ENCODE measurements around the gene HEATR5A.

Gene HEATR5A

DNA sequence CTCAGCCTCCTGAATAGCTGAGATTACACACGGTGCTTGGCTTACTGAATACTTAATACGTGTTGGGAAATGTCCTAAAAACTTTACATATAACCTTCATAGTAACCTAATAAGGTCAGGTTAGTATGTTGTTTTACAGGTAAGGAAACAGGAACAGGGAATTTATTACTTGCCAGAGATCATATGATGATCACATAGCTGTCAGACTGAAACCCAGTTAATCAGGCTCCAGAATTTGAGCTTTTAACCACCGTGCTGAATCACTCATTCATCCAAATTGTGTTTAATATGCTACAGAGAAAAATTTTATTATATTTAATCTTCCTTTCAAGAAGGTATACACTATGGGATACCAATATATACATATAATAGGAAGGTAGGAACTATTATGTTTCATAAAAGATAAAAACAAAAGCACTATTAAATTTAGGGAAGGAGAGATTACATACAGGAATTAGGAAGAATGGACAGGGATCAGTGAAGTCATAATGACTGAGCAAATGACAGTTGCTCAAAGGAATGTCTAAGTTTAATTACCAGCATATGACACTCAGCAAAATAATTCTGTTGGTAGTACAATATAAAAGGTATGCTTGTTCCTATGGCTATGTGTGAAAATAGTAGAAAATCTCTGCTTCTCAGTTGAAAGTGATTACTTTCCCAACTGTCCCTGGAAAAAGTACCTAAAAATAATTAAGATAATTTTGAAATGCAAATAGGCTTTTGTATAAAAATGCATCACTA, 59.3 kb downstream of the HEATR5A start:
- TF ChIP-seq, protein P1, sequence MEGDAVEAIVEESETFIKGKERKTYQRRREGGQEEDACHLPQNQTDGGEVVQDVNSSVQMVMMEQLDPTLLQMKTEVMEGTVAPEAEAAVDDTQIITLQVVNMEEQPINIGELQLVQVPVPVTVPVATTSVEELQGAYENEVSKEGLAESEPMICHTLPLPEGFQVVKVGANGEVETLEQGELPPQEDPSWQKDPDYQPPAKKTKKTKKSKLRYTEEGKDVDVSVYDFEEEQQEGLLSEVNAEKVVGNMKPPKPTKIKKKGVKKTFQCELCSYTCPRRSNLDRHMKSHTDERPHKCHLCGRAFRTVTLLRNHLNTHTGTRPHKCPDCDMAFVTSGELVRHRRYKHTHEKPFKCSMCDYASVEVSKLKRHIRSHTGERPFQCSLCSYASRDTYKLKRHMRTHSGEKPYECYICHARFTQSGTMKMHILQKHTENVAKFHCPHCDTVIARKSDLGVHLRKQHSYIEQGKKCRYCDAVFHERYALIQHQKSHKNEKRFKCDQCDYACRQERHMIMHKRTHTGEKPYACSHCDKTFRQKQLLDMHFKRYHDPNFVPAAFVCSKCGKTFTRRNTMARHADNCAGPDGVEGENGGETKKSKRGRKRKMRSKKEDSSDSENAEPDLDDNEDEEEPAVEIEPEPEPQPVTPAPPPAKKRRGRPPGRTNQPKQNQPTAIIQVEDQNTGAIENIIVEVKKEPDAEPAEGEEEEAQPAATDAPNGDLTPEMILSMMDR (IDR thresholded peaks at IDR 0.05; ENCODE audit: low read depth, low read length, missing control alignments), result no peak
- no peak overlapping the region for H3K4me3 ChIP-seq (ENCODE audit: low read depth, low read length)
- in situ Hi-C loops (cut with HindIII; ENCODE audit: low sequenced_read_pairs), result no loop called here
- DNase-seq (ENCODE audit: low read depth), result no peak

DNA sequence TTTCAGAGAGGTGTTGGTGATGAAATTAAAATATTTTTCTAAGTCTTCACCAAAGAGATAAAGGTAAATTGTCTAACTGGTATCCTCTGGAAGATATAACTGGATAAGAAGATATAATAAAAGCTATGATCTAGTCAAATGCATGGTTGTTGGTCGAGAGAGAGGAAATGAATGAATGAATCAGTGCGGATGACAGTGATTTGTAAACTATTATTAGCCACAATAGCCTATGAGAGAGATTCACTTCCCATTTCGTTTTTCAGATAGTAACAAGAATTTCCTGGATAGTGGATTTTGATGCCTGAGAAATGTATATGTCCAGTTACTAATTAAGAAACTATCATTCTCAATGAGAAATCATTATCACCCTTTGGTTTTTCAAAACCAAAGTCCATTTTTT, 63.1 kb downstream of the HEATR5A start:
- in situ Hi-C loops (cut with HindIII; ENCODE audit: low sequenced_read_pairs), result no loop called here
- TF ChIP-seq, protein P1 (IDR thresholded peaks at IDR 0.05; ENCODE audit: low read depth, low read length, missing control alignments), result no peak
- DNase-seq (ENCODE audit: low read depth), result no peak
- H3K4me3 ChIP-seq (ENCODE audit: low read depth, low read length), result no peak overlapping the region

DNA sequence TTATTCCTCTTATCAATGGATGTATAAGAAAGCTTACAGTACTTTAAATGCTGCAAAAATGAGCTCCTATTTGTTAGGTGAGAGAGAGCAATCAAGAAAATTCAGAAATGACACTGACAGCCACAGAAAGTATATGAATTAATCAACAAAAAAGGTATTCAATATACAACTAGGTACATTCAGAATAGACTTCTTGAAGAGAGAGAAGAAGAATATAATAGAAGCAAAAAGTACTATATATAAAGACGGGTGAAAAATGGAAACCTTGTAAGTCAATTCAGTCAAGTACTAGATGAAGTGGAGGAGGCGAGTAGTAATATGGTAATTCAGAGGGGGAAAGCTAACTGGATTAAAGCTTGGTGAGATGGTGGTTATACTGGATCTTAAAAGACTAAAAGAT, 74.3 kb downstream of the HEATR5A start:
- in situ Hi-C loops (cut with HindIII; ENCODE audit: low sequenced_read_pairs), result no loop called here

DNA sequence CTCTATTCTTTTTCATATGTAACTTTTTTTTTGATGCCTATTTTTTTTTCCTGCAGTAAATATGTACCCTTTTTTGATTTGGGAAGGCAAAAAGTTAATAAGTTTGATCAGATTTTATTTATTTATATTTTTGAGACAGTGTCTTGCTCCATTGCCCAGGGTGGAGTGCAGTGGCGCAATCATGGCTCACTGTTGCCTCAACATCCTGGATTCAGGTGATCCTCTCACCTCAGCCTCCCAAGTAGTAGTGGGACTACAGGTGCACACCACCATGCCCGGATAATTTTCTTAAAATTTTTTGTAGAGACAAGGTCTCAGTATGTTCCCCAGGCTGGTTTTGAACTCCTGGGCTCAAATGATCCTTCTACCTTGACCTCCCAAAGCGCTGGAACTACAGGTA, 79.1 kb downstream of the HEATR5A start:
- TF ChIP-seq, protein P1 (IDR thresholded peaks at IDR 0.05; ENCODE audit: low read depth, low read length, missing control alignments), result no peak
- no peak overlapping the region for H3K4me3 ChIP-seq (ENCODE audit: low read depth, low read length)
- DNase-seq (ENCODE audit: low read depth), result no peak
- in situ Hi-C loops (cut with HindIII; ENCODE audit: low sequenced_read_pairs), result no loop called here

More for the DNA sequence above, 74.3 kb downstream of the HEATR5A start:
- TF ChIP-seq, protein P1 (IDR thresholded peaks at IDR 0.05; ENCODE audit: low read depth, low read length, missing control alignments), result no peak
- DNase-seq (ENCODE audit: low read depth), result no peak
- no peak overlapping the region for H3K4me3 ChIP-seq (ENCODE audit: low read depth, low read length)

DNA sequence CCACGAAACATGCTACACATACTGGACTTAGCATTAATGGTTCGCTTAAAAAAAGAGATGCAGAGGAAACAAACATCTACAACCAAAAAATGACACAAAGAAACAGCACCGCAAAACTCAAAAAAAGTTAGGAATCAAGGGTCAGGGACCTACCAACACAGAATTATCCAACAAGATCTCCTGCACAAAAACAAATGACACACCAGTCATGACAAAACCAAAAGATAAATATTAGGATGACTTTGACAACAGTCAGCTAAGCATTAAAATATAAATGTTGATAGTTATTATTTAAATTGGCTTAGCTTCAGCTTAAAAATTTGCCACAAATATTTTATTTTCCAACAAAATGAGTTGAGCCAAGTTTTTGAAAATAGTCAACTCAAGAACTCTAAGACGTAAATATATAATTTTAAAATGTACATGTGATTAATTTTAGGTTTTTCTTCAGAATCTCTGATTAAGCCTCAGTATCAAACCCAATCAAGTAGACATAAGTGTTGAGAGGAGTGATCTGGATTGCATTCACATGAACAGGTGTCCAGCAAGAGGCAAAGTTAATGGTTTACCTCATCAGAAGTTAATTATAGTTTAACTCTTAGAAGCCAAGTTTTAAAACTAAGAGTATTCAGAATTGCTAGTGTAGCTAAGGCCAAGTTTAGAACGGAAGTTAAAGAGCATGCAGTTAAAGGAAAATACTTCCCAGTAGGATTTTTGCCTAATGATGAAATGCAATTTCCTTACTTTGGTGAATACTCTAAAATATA, 79.9 kb downstream of the HEATR5A start:
- H3K4me3 ChIP-seq (ENCODE audit: low read depth, low read length), result no peak overlapping the region
- in situ Hi-C loops (cut with HindIII; ENCODE audit: low sequenced_read_pairs), result no loop called here
- no peak for DNase-seq (ENCODE audit: low read depth)
- TF ChIP-seq, protein P1 (IDR thresholded peaks at IDR 0.05; ENCODE audit: low read depth, low read length, missing control alignments), result no peak

DNA sequence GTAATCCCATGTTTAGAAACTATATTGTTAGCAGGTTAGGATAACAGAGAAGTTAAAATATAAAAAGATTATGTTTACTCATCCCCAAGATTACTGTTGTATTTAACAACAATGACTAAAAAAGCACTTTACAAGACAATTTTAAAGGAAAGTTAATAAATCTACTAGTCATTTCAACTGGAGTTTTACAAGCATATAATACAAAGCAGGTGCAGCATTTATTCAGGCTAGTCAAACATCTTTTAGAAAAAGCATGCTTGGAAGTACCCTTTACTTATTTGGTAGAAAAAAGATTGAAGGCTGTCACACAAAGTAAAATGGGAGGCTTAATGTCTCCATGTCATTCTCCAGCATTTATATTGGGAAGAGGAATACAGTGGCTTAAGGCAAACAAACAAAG, 80.6 kb downstream of the HEATR5A start:
- in situ Hi-C loops (cut with HindIII; ENCODE audit: low sequenced_read_pairs), result no loop called here
- DNase-seq (ENCODE audit: low read depth), result no peak
- H3K4me3 ChIP-seq (ENCODE audit: low read depth, low read length), result no peak overlapping the region
- TF ChIP-seq, protein P1 (IDR thresholded peaks at IDR 0.05; ENCODE audit: low read depth, low read length, missing control alignments), result no peak

Measured in astrocyte of the cerebellum (primary cell).